Choroid plexus epithelial cell (primary cell): Measurements from ENCODE around the gene SLC30A9.

ENCODE experiments used
- DNase-seq: peaks from one replicate; pipeline ENCODE4 v3.0.0-alpha.2; 2010; ENCODE audit warnings: low read depth
- H3K4me3 ChIP-seq: 2 replicates; pipeline ENCODE4 v1.5.1; 2011; ENCODE audit warnings: low read depth, mild to moderate bottlenecking, control low read depth, low read length, moderate library complexity
- CTCF ChIP-seq: conservative IDR thresholded peaks from 2 replicates; pipeline ENCODE4 v1.5.1; 2011; ENCODE audit warnings: low read depth, mild to moderate bottlenecking, control low read depth, inconsistent platforms, low read length, moderate library complexity

Gene SLC30A9

GRCh38 chr4:41990365-41991111, at the start of gene SLC30A9:
TSS of gene SLC30A9 (plus strand) at chr4:41990530. CDS start at chr4:41990652, 122 bp downstream.
- DNase-seq: peak; percentile 93
- TF ChIP-seq CTCF: peak; percentile 51
- peak within 1 kb of the TSS; percentile 79 for H3K4me3 ChIP-seq

- no peak for DNase-seq
- no peak for TF ChIP-seq CTCF
- H3K4me3 ChIP-seq: no peak overlapping the region
Observed at GRCh38 chr4:41940834-41941233, 49.5 kb upstream of the SLC30A9 start.

- H3K4me3 ChIP-seq: no peak overlapping the region
- DNase-seq: no peak
- TF ChIP-seq CTCF: no peak
Observed at GRCh38 chr4:41943506-41943905, 46.8 kb upstream of the SLC30A9 start.

GRCh38 chr4:41944089-41944488, 46.2 kb upstream of the SLC30A9 start:
- no peak for TF ChIP-seq CTCF

GRCh38 chr4:41949531-41949930, 40.8 kb upstream of the SLC30A9 start:
- no peak overlapping the region for H3K4me3 ChIP-seq
- DNase-seq: no peak
- TF ChIP-seq CTCF: no peak

More at GRCh38 chr4:41944089-41944488, 46.2 kb upstream of the SLC30A9 start:
- no peak for DNase-seq
- no peak overlapping the region for H3K4me3 ChIP-seq

GRCh38 chr4:41957634-41958033, 32.7 kb upstream of the SLC30A9 start:
- H3K4me3 ChIP-seq: no peak overlapping the region
- DNase-seq: peak; percentile 41
- peak; percentile 45 for TF ChIP-seq CTCF

- peak; percentile 50 for DNase-seq
- H3K4me3 ChIP-seq: no peak overlapping the region
- peak; percentile 51 for TF ChIP-seq CTCF
Observed at GRCh38 chr4:41963105-41963504, 27.2 kb upstream of the SLC30A9 start.
